ENCODE measurements around the gene FBXO15.

- no peak for TF ChIP-seq CTCF (IDR thresholded peaks at IDR 0.05; ENCODE audit: insufficient read depth, low read depth, low read length)
- TF ChIP-seq EZH2 (IDR thresholded peaks at IDR 0.05; ENCODE audit: insufficient read depth, low read length) = no peak
Measured at GRCh38 chr18:74063023-74063422, 84.6 kb downstream of the FBXO15 start.

Data from astrocyte (in vitro differentiated cells and primary cell).